A673 (cell line): ENCODE results near the gene SMCHD1. TPM values are rescaled to one million over a fixed set of nuclear protein-coding genes. Genes with fewer than 3 reads are reported as not detected.

ENCODE experiments used
- BruUV-seq: library from RNA; stranded (reverse); fragments of 400-500 nt; replicated peaks from 2 replicates; lab custom pipeline; 2021; lab: Mats Ljungman, UMichigan
- CTCF ChIA-PET: fragments of 300-600 bp; sonication (Branson Sonifier 250); formaldehyde crosslinking; loops from one replicate; lab custom pipeline; 2022; ENCODE audit warnings: antibody characterized with exemption; lab: Charles Lee
- POLR2A ChIA-PET: fragments of 300-600 bp; sonication (Branson Sonifier 250); formaldehyde crosslinking; loops from one replicate; lab custom pipeline; 2022; ENCODE audit warnings: antibody characterized with exemption; ENCODE audit not compliant: low non-redundant PET; lab: Charles Lee
- DNase-seq: peaks from one replicate; pipeline ENCODE4 v3.0.0-alpha.2; 2015; ENCODE audit warnings: low spot score
- H3K27ac ChIP-seq: fragments of 200-600 bp; sonication (generic); 2 replicates; pipeline ENCODE4 v1.5.1; 2016; ENCODE audit warnings: mixed run types, low read depth, mild to moderate bottlenecking, mixed read lengths, antibody characterized with exemption, low read length; ENCODE audit not compliant: poor library complexity, severe bottlenecking
- H3K27me3 ChIP-seq: fragments of 200-600 bp; sonication (generic); replicated peaks from 2 replicates; pipeline ENCODE4 v1.6.1; 2017; ENCODE audit warnings: mixed run types, low read depth, mild to moderate bottlenecking, mixed read lengths, antibody characterized with exemption, low read length; ENCODE audit not compliant: insufficient read depth, poor library complexity
- H3K36me3 ChIP-seq: fragments of 200-600 bp; sonication (generic); 2 replicates; pipeline ENCODE4 v1.6.1; 2016; ENCODE audit warnings: mixed run types, mild to moderate bottlenecking, mixed read lengths, antibody characterized with exemption, low read length; ENCODE audit not compliant: insufficient read depth, poor library complexity, severe bottlenecking
- H3K4me1 ChIP-seq: fragments of 200-600 bp; sonication (generic); 2 replicates; pipeline ENCODE4 v1.6.1; 2017; ENCODE audit warnings: mixed run types, mild to moderate bottlenecking, mixed read lengths, antibody characterized with exemption, low read length; ENCODE audit not compliant: insufficient read depth, poor library complexity, severe bottlenecking
- H3K4me3 ChIP-seq: fragments of 200-600 bp; sonication (generic); 2 replicates; pipeline ENCODE4 v1.5.1; 2016; ENCODE audit warnings: low read depth, mixed run types, mild to moderate bottlenecking, mixed read lengths, low read length; ENCODE audit not compliant: poor library complexity, severe bottlenecking
- H3K9me3 ChIP-seq: fragments of 200-600 bp; sonication (generic); 2 replicates; pipeline ENCODE4 v1.6.1; 2016; ENCODE audit warnings: mixed run types, low read depth, mild to moderate bottlenecking, mixed read lengths, antibody characterized with exemption, low read length; ENCODE audit not compliant: poor library complexity, severe bottlenecking
- EZH2 ChIP-seq: fragments of 200-600 bp; sonication (generic); IDR thresholded peaks from 2 replicates; pipeline ENCODE4 v1.6.1; 2017; ENCODE audit warnings: borderline replicate concordance, low read depth, mild to moderate bottlenecking, mixed read lengths, antibody characterized with exemption, low read length; ENCODE audit not compliant: poor library complexity, severe bottlenecking
- intact Hi-C: fragments of 100-400 bp; cut with micrococcal nuclease; formaldehyde crosslinking; loops from one replicate; pipeline ENCODE4 v1.10.0; 2022; ENCODE audit not compliant: unreplicated experiment
- total RNA-seq: library from RNA; stranded (reverse); gene quantifications from 2 replicates; pipeline ENCODE4 v1.2.3, GENCODE V29; 2021
- TF ChIP-seq, protein P1 (sequence below): fragments of 300-800, 200-600 bp; sonication (generic); conservative IDR thresholded peaks from 2 replicates; pipeline ENCODE4 v1.5.1; 2017; ENCODE audit warnings: low read depth, mild to moderate bottlenecking, antibody characterized with exemption, low read length, moderate library complexity, mixed read lengths

Gene SMCHD1
- total RNA-seq, 1 experiment from 2014 or later, result 80.9 TPM

DNA sequence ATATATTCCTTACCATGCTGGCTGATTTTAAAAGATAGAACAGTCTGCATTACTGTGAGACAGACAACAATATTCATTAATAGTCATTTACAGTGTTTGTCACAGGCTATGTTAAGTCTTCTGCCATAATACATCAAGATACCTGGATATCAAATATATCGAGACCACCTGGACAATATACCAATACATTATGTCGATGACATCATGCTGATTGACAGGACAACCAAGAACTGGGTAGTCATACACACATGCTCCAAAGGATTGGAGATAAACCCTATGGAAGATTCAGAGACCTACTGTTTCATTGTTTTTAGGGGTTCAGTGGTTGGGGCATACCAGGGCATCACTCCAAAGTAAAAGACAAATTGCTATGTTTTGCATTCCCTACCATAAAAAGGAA lies 26.5 kb upstream of the SMCHD1 start:
- H3K4me1 ChIP-seq, result no peaks in the 10 kb centered on the region
- no peak overlapping the region for H3K4me3 ChIP-seq
- CTCF ChIA-PET, result no interaction called here
- no peaks in the 10 kb centered on the region for H3K27me3 ChIP-seq
- H3K9me3 ChIP-seq, result no peaks in the 10 kb centered on the region
- no peaks in the 10 kb centered on the region for H3K36me3 ChIP-seq
- POLR2A ChIA-PET, result no interaction called here
- BruUV-seq, result no TSS peak
- no peak overlapping the region for H3K27ac ChIP-seq
- DNase-seq, result no peak
- intact Hi-C loops, result no loop called here
- TF ChIP-seq, protein P1, sequence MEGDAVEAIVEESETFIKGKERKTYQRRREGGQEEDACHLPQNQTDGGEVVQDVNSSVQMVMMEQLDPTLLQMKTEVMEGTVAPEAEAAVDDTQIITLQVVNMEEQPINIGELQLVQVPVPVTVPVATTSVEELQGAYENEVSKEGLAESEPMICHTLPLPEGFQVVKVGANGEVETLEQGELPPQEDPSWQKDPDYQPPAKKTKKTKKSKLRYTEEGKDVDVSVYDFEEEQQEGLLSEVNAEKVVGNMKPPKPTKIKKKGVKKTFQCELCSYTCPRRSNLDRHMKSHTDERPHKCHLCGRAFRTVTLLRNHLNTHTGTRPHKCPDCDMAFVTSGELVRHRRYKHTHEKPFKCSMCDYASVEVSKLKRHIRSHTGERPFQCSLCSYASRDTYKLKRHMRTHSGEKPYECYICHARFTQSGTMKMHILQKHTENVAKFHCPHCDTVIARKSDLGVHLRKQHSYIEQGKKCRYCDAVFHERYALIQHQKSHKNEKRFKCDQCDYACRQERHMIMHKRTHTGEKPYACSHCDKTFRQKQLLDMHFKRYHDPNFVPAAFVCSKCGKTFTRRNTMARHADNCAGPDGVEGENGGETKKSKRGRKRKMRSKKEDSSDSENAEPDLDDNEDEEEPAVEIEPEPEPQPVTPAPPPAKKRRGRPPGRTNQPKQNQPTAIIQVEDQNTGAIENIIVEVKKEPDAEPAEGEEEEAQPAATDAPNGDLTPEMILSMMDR, result no peak
- no peak for TF ChIP-seq EZH2

DNA sequence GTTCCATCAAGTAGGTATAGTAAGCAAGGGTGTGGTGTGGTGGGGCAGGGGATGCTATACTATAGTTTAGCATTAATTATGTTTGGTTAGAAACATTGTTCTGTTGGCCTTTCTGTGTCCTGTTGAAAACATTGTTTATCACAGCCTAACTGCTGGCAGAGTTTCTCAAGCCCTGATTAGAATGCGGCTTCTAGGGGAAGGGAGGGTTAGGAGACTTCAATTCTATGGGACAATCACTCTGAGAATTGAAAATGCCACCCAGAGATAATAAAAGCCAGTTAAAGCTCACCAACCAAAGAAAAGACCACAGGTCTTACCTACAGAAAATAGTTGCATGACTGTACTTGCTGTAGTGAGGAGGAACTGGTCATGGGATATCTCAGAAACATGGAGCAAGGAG lies 19.9 kb upstream of the SMCHD1 start:
- Histone ChIP-seq H3K27ac (no peak overlapping the region), H3K4me1 (no peaks in the 10 kb centered on the region), H3K9me3 (no peaks in the 10 kb centered on the region), H3K36me3 (no peaks in the 10 kb centered on the region), H3K4me3 (no peak overlapping the region), H3K27me3 (no peaks in the 10 kb centered on the region)
- intact Hi-C loops, result no loop called here
- no peak for DNase-seq
- CTCF ChIA-PET, result no interaction called here
- POLR2A ChIA-PET, result no interaction called here
- BruUV-seq, result no TSS peak
- TF ChIP-seq, protein P1, result no peak
- no peak for TF ChIP-seq EZH2

DNA sequence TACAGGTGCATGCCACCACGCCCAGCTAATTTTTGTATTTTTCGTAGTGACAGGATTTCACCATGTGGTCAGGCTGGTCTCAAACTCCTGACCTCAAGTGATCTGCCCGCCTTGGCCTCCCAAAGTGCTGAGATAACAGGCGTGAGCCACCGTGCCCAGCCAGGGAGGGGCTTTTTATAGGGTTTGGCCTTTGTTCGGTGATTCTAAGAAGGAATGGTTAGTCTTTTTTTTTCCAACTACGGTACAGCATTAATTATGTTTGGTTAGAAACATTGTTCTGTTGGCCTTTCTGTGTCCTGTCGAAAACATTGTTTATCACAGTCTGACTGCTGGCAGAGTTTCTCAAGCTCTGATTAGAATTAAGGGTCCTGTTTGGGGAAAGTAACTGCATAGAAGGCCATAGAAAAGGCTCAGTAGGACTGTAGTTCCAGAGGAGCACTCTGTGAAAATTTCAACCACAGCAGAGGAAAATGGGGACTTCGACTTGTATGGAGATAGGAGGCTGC lies 19.3 kb upstream of the SMCHD1 start:
- TF ChIP-seq EZH2, result no peak
- TF ChIP-seq, protein P1, result no peak
- CTCF ChIA-PET, result no interaction called here
- H3K27ac ChIP-seq, result no peak overlapping the region
- intact Hi-C loops, result no loop called here
- H3K4me3 ChIP-seq, result no peak overlapping the region
- H3K4me1 ChIP-seq, result no peaks in the 10 kb centered on the region
- DNase-seq, result no peak
- H3K36me3 ChIP-seq, result no peaks in the 10 kb centered on the region
- POLR2A ChIA-PET, result no interaction called here
- H3K27me3 ChIP-seq, result no peaks in the 10 kb centered on the region
- H3K9me3 ChIP-seq, result no peaks in the 10 kb centered on the region
- no TSS peak for BruUV-seq
